ENCODE measurements around the gene BCL2L14. TPM values are rescaled to one million over a fixed set of nuclear protein-coding genes. Genes with fewer than 3 reads are reported as not detected.

BCL2L14 gene
- total RNA-seq, 4 donors from 2014 or later, result not detected

DNA sequence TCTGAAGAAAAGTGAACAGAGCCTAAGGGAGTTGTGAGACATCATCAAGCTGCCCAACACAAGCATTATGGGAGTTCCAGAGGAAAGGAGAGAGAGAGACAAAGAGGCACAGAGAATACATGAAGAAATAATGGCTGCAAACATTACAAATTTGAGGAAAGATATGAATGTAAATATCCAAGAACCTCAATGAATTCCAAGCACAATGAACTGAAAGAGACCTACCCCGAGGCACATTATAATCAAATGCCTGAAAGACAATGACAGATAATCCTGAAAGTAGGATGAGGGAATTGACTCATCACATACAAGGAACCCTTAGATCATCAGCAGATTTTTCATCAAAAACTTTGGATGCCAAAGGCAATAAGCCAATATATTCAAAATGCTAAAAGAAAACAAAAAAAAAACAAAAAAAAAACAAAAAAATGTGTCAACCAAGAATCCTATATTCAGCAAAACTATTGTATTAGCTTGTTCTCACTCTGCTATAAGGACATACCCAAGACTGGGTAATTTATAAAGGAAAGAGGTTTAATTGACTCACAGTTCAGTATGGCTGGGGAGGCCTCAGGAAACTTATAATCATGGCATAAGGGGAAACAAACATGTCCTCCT lies 37.8 kb downstream of the BCL2L14 start:
- no peak for TF ChIP-seq CTCF (IDR thresholded peaks at IDR 0.05; ENCODE audit: low read depth)

DNA sequence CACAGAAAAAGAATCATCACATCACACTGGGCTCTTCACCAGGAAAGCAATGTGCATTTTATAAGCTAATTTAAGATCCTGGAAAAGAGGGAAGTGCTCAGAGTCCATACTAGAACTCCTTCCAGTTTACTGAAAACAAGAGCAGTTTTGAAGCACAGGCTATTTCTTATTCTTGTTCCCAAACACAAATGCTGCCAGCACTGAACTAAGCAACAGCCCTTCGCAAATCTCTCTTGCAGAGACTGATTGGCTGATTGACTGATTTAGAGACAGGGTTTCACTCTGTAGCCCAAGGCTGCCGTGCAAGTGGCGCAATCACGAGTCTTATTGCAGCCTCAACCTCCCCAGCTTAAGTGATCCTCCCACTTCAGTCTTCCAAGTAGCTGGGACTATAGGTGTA lies 44.8 kb downstream of the BCL2L14 start:
- no peak for TF ChIP-seq CTCF (IDR thresholded peaks at IDR 0.05; ENCODE audit: low read depth)

DNA sequence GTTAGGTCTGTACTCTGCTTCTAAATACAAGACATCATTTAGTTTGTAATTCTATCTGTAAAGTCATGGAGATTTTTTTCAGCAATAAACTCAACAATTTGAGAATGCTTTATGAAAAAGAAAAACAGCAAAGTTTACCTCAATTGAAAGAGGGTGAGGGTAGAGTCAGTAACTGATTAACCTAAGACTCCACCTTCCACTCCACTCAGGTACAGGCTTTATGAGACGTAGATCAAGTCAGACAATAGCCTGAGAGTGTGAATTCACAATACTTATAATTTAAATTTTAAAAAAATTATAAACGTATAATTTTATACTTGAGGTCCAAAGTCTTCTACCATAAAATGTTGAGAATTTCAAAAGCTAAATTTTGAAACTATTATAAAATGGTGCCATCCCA lies 45.9 kb downstream of the BCL2L14 start:
- no peak for TF ChIP-seq CTCF (IDR thresholded peaks at IDR 0.05; ENCODE audit: low read depth)

DNA sequence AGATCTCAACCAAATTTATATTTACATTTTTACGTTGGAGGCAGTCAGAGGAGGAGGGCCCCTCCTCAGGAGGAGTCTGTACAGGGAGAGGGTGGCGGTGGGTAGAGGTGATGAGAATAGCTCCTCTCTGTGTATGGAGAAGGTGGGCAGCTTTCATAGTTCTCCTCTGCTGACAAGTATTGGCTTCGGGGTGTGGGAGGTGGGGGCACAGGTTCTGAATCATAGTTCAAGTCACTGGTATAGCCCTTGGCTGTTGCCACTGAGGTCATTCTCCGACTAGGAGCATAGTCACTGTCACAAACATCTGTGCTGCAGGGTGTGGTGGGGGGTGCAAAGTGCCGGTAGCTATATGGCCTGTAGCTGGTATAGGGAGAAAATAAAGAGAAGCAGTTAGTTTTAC lies 50.3 kb downstream of the BCL2L14 start:
- no peak for TF ChIP-seq CTCF (IDR thresholded peaks at IDR 0.05; ENCODE audit: low read depth)

DNA sequence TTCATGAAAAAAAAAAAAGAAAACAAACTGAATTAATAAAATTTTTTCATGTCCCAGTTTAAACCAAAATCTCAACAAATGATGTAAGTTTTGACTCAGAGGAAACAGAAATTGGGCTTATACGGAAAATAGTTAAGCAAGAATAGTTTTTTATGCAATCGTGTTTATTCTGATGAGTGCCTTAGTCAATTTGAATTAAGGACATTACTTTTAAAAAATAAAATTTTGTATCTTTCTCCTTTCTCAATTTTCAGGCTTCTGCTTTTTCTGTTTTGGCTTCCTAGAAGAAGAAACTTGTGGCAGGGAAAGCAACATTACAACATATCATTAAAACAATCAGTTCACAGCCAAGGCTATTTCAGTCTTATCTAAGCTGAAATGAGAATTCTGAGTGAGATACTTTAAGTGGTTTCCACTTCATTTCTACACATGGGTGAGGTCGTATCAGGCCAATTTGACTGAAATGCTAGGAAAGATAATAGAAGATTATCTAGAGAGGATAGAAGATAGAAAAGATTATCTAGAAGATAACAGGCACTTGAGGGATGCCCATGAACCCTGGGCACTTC lies 52.4 kb downstream of the BCL2L14 start:
- no peak for TF ChIP-seq CTCF (IDR thresholded peaks at IDR 0.05; ENCODE audit: low read depth)

GRCh38 chr12:12126551-12126950 lies 55.8 kb downstream of the BCL2L14 start:
- TF ChIP-seq CTCF (IDR thresholded peaks at IDR 0.05; ENCODE audit: low read depth), result no peak

DNA sequence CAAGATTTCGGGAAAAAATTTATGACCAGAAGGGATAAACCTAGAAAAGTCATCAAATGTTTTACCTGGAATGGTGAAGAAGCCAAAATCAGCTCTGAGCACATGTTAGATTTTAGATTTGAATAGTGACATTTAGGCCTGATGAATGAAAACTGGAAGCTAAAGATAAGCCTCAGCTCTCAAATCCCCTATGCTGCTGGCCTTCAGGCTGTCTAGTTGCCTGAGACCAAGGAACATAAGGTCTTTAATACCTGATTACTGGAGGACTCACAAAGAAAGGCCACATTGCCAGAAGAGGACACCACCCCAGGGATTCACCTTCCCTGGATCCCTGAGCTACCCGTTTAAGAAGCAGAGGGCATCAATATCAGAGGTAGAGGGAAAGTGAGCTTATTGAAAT lies 56.6 kb downstream of the BCL2L14 start:
- TF ChIP-seq CTCF (IDR thresholded peaks at IDR 0.05; ENCODE audit: low read depth), result no peak
